ENCODE data around the gene UTP25.

- TF ChIP-seq PAX5 (IDR thresholded peaks at IDR 0.05; ENCODE audit: insufficient read depth, low read length, severe bottlenecking) (no peak), POU2F2 (IDR thresholded peaks at IDR 0.05; ENCODE audit: low read depth, low read length) (no peak), TAF1 (IDR thresholded peaks at IDR 0.05; ENCODE audit: low read depth, low read length) (no peak), POLR2A (IDR thresholded peaks at IDR 0.05; ENCODE audit: low read depth, low read length) (no peak), POLR2AphosphoS5 (IDR thresholded peaks at IDR 0.05; ENCODE audit: low read depth, low read length) (no peak), SPI1 (IDR thresholded peaks at IDR 0.05; ENCODE audit: low read depth, low read length) (no peak)
Measured at GRCh38 chr1:209835782-209836298, 8.1 kb downstream of the UTP25 start.

Measured in GM12891 (cell line).